Measurements from ENCODE around the gene LIN52. TPM values are rescaled to one million over a fixed set of nuclear protein-coding genes. Genes with fewer than 3 reads are reported as not detected.
A peak's percentile ranks its signal among the peaks of the same experiment; 100 is the strongest.

Gene LIN52
- total RNA-seq, 1 experiment from 2014 or later = 6.7 TPM

DNA sequence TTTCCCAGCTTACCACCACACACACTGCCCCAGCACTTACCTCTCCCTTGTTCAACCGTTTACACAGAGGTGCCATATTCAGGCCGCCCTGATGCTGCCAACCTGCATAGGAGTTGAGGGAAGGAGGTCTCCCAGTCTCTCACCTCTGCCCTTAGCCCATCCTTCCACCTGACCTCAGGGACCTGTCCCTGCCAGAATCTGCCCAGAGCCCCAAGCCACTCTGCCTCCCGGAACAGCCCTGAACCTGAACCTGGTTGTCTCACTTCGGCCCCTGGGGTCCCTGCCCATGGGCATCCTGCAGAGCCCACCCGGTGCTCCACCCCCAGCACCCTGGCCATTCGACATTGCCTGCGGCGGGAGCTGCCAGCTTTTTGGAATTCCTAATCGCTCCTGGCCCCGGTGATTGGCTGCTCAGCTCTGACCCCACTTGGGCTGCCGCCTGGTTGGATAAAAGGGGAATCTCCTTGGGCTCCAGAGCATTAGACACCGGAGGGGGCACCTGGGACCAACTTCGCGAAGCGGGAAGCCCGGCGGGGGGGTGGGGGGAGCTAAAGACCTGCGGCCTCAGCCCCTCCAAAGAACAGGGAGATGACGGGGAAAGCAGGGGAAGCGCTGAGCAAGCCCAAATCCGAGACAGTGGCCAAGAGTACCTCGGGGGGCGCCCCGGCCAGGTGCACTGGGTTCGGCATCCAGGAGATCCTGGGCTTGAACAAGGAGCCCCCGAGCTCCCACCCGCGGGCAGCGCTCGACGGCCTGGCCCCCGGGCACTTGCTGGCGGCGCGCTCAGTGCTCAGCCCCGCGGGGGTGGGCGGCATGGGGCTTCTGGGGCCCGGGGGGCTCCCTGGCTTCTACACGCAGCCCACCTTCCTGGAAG lies 154.5 kb downstream of the LIN52 start, which contains the start of gene VSX2:
Gene VSX2 (plus strand): TSS at position 476 of the 874 bp plus-strand sequence. CDS start 113 bp downstream, at position 589.
- in situ Hi-C loops (cut with HindIII; ENCODE audit: low pct_unique_long_range_greater_than_20kb, low sequenced_read_pairs) (no loop called here), intact Hi-C loops (cut with micrococcal nuclease; ENCODE audit: unreplicated experiment) (no loop called here)
- no peaks in the 10 kb centered on the region for H3K9me3 ChIP-seq (ENCODE audit: control insufficient read depth, insufficient read depth, low read depth, low read length)
- ChIA-PET POLR2A (no interaction called here), CTCF (no interaction called here)
- H3K27ac ChIP-seq (ENCODE audit: low read length) = no peak within 1 kb of the TSS
- H3K4me3 ChIP-seq (ENCODE audit: low read depth in 2 of 2, low read length in 2 of 2) = no peak within 1 kb of the TSS
- 0 out of 2 replicates have a peak, but pooled peaks have one; percentile 18 for ATAC-seq
- H3K27me3 ChIP-seq (ENCODE audit: control insufficient read depth, insufficient read depth, low read length) = peaks cover 15% of the 10 kb centered on the region
- TF ChIP-seq, protein P1, sequence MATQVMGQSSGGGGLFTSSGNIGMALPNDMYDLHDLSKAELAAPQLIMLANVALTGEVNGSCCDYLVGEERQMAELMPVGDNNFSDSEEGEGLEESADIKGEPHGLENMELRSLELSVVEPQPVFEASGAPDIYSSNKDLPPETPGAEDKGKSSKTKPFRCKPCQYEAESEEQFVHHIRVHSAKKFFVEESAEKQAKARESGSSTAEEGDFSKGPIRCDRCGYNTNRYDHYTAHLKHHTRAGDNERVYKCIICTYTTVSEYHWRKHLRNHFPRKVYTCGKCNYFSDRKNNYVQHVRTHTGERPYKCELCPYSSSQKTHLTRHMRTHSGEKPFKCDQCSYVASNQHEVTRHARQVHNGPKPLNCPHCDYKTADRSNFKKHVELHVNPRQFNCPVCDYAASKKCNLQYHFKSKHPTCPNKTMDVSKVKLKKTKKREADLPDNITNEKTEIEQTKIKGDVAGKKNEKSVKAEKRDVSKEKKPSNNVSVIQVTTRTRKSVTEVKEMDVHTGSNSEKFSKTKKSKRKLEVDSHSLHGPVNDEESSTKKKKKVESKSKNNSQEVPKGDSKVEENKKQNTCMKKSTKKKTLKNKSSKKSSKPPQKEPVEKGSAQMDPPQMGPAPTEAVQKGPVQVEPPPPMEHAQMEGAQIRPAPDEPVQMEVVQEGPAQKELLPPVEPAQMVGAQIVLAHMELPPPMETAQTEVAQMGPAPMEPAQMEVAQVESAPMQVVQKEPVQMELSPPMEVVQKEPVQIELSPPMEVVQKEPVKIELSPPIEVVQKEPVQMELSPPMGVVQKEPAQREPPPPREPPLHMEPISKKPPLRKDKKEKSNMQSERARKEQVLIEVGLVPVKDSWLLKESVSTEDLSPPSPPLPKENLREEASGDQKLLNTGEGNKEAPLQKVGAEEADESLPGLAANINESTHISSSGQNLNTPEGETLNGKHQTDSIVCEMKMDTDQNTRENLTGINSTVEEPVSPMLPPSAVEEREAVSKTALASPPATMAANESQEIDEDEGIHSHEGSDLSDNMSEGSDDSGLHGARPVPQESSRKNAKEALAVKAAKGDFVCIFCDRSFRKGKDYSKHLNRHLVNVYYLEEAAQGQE (IDR thresholded peaks at IDR 0.05; ENCODE audit: insufficient read depth in 1 of 2, low read depth in 2 of 2, low read length in 1 of 2) = no peak
- TF ChIP-seq SIN3A (IDR thresholded peaks at IDR 0.05; ENCODE audit: borderline replicate concordance, insufficient read depth, low read depth, low read length) (no peak), POLR2AphosphoS5 (IDR thresholded peaks at IDR 0.05; ENCODE audit: low read depth, low read length) (no peak), TCF7L2 (IDR thresholded peaks at IDR 0.05; ENCODE audit: low read depth, low read length) (no peak)
- TF ChIP-seq, protein P2, sequence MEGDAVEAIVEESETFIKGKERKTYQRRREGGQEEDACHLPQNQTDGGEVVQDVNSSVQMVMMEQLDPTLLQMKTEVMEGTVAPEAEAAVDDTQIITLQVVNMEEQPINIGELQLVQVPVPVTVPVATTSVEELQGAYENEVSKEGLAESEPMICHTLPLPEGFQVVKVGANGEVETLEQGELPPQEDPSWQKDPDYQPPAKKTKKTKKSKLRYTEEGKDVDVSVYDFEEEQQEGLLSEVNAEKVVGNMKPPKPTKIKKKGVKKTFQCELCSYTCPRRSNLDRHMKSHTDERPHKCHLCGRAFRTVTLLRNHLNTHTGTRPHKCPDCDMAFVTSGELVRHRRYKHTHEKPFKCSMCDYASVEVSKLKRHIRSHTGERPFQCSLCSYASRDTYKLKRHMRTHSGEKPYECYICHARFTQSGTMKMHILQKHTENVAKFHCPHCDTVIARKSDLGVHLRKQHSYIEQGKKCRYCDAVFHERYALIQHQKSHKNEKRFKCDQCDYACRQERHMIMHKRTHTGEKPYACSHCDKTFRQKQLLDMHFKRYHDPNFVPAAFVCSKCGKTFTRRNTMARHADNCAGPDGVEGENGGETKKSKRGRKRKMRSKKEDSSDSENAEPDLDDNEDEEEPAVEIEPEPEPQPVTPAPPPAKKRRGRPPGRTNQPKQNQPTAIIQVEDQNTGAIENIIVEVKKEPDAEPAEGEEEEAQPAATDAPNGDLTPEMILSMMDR (IDR thresholded peaks at IDR 0.05) = no peak
- no peaks in the 10 kb centered on the region; the same call in 1 of the 2 replicates for H3K4me1 ChIP-seq (ENCODE audit: control insufficient read depth, insufficient read depth, low read length)
- H3K36me3 ChIP-seq (ENCODE audit: control insufficient read depth, insufficient read depth, low read length) = no peaks in the 10 kb centered on the region
- no peak for DNase-seq (ENCODE audit: low read depth, low spot score)
- BruUV-seq (replicated peaks) = no TSS peak

DNA sequence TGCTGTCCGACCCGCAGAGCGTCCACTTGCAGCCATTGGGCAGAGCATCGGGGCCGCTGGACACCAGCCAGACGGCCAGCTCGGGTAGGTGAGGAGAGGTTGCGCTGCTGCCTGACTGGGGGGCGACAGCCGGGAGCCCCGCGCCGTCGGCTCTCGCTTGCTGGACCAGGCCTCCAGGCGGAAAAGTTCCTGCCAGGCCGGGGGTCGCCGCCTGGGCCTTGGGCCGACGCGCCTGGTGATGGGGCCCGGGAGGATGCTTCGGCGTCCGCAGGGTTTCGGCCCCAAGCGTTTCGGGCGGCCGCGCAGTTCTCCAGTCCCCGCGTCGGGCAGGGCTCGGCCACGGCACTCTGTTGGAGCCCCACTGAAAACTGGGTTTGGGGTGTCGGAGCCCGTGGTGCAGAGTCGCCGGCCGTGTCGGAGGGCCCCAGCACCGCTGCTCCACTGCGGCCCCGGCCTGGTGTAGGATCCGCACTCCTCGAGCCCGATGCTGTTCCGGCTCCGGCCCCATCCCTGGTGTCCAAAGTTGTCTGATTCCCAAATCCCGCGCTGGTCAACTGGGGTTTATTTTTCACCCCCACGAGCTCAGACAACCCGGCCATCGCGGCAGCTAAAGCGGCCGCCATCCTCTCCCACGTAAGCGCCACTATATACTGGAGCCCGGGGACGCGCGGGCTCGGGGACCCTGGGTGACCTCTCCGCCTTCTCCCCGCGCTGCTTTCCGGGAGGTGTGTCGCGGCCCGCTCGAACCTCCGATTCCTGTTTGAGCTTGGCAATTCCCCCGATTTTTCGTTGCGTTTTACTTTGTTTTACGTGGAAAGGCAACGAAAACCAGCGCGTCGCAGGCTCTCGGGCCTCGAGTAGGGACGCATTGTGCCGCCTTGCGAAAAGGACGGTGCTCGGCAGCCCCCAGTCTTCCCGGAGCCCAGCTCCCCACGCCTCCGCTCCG lies 155.4 kb downstream of the LIN52 start:
- POLR2A ChIA-PET = no interaction called here
- intact Hi-C loops (cut with micrococcal nuclease; ENCODE audit: unreplicated experiment) = no loop called here
- ATAC-seq = no peak
- CTCF ChIA-PET = no interaction called here
- peaks cover 15% of the 10 kb centered on the region for H3K27me3 ChIP-seq (ENCODE audit: control insufficient read depth, insufficient read depth, low read length)
- BruUV-seq (replicated peaks) = no TSS peak
- H3K27ac ChIP-seq (ENCODE audit: low read length) = no peak overlapping the region
- in situ Hi-C loops (cut with HindIII; ENCODE audit: low pct_unique_long_range_greater_than_20kb, low sequenced_read_pairs) = no loop called here
- TF ChIP-seq POLR2AphosphoS5 (IDR thresholded peaks at IDR 0.05; ENCODE audit: low read depth, low read length) (no peak), SIN3A (IDR thresholded peaks at IDR 0.05; ENCODE audit: borderline replicate concordance, insufficient read depth, low read depth, low read length) (no peak), TCF7L2 (IDR thresholded peaks at IDR 0.05; ENCODE audit: low read depth, low read length) (no peak)
- TF ChIP-seq, protein P1 (IDR thresholded peaks at IDR 0.05; ENCODE audit: insufficient read depth in 1 of 2, low read depth in 2 of 2, low read length in 1 of 2) = no peak
- TF ChIP-seq, protein P2 (IDR thresholded peaks at IDR 0.05) = no peak
- no peaks in the 10 kb centered on the region for H3K36me3 ChIP-seq (ENCODE audit: control insufficient read depth, insufficient read depth, low read length)
- H3K4me3 ChIP-seq (ENCODE audit: low read depth in 2 of 2, low read length in 2 of 2) = no peak overlapping the region
- DNase-seq (ENCODE audit: low read depth, low spot score) = no peak
- H3K4me1 ChIP-seq (ENCODE audit: control insufficient read depth, insufficient read depth, low read length) = no peaks in the 10 kb centered on the region; the same call in 1 of the 2 replicates
- no peaks in the 10 kb centered on the region for H3K9me3 ChIP-seq (ENCODE audit: control insufficient read depth, insufficient read depth, low read depth, low read length)

All from Panc1 (cell line).